Bronchial epithelial cell (primary cell): ENCODE results near the gene ARAP2. TPM values are rescaled to one million over a fixed set of nuclear protein-coding genes. Genes with fewer than 3 reads are reported as not detected.

Source experiments
- DNase-seq: peaks from one replicate; pipeline ENCODE4 v3.0.0-alpha.2; 2010; ENCODE audit warnings: low read depth
- FAIRE-seq: peaks from 2 replicates; lab custom pipeline; 2011; peaks lifted over from hg19 to GRCh38; lab: Jason Lieb, UNC
- H3K27me3 ChIP-seq: 2 replicates; pipeline ENCODE4 v1.5.1; 2011; ENCODE audit warnings: low read length; ENCODE audit not compliant: control insufficient read depth, insufficient read depth
- H3K36me3 ChIP-seq: 2 replicates; pipeline ENCODE4 v1.5.1; 2011; ENCODE audit warnings: low read length; ENCODE audit not compliant: control insufficient read depth, insufficient read depth
- H3K4me3 ChIP-seq: 2 replicates; pipeline ENCODE4 v1.5.1; 2011; ENCODE audit warnings: mild to moderate bottlenecking, low read depth, low read length, control low read depth
- total RNA-seq: library from RNA; depleted of rRNA; stranded (reverse); fragments of >200 nt; gene quantifications from 2 replicates; pipeline ENCODE4 v1.2.1, GENCODE V29; 2014
- TF ChIP-seq, protein P1 (sequence below): IDR thresholded peaks from 2 replicates; pipeline ENCODE4 v1.5.1; 2011; ENCODE audit warnings: mild to moderate bottlenecking, moderate library complexity, low read length, control low read depth, inconsistent platforms; ENCODE audit not compliant: insufficient read depth, severe bottlenecking

ARAP2 gene
- total RNA-seq, 1 donor from 2014 or later: 46.3 TPM

DNA sequence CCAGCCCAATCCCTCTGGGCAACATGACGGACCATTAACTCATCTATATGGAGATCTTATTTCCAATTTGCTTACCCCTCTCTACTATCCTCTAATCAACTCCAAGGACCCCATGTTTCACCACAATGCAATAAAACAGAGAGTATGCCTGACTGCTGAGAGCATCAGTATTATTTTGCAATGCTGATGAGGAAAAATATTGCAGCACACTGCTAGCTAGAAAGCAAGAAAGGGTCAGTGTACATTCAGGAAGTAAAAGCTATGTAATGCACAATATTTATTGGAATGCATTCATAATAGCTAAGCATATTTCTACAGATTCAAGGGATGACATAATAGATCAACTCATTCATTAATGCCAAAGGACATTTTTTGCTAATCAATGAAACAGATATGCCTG lies 33.2 kb downstream of the ARAP2 start:
- H3K36me3 ChIP-seq: peaks cover 7% of the 10 kb centered on the region
- DNase-seq: no peak
- FAIRE-seq: no peak
- TF ChIP-seq, protein P1, sequence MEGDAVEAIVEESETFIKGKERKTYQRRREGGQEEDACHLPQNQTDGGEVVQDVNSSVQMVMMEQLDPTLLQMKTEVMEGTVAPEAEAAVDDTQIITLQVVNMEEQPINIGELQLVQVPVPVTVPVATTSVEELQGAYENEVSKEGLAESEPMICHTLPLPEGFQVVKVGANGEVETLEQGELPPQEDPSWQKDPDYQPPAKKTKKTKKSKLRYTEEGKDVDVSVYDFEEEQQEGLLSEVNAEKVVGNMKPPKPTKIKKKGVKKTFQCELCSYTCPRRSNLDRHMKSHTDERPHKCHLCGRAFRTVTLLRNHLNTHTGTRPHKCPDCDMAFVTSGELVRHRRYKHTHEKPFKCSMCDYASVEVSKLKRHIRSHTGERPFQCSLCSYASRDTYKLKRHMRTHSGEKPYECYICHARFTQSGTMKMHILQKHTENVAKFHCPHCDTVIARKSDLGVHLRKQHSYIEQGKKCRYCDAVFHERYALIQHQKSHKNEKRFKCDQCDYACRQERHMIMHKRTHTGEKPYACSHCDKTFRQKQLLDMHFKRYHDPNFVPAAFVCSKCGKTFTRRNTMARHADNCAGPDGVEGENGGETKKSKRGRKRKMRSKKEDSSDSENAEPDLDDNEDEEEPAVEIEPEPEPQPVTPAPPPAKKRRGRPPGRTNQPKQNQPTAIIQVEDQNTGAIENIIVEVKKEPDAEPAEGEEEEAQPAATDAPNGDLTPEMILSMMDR: no peak
- H3K4me3 ChIP-seq: no peak overlapping the region
- H3K27me3 ChIP-seq: no peaks in the 10 kb centered on the region

DNA sequence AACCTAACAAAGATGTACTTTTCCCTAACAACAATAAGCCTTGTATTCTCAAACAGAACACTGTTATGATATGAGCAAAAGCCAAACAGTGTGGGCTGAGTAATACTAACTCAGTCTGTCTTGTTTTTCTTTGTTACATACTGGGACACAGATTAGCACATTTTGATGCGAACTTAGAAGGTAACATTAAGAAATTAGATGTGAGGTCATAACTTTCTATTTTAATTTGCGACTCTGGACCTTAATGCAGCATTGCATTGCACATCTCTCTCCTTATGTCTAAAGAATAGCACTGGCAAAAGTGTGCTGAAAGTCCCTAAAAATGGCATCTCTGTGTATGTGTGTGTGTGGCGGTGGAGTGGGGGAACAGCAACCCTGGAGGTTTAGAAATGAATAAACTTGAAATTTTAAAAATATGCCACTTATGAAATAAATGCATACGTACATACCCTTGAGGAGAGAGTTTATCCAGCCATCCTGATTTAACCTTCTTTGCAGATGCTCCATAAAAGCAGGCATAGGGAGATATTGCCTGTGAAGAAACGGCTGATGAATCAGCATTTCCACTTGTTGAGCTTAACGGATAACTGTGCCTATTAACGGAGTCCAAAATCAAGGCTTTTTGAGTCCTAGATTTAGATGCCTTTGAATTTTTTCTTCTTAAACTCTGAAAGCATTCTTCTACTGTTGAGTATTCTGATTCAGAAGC lies 34.2 kb downstream of the ARAP2 start:
- peaks cover 7% of the 10 kb centered on the region for H3K36me3 ChIP-seq
- FAIRE-seq (no peak), DNase-seq (no peak)
- no peak overlapping the region for H3K4me3 ChIP-seq
- no peaks in the 10 kb centered on the region for H3K27me3 ChIP-seq
- TF ChIP-seq, protein P1: no peak

DNA sequence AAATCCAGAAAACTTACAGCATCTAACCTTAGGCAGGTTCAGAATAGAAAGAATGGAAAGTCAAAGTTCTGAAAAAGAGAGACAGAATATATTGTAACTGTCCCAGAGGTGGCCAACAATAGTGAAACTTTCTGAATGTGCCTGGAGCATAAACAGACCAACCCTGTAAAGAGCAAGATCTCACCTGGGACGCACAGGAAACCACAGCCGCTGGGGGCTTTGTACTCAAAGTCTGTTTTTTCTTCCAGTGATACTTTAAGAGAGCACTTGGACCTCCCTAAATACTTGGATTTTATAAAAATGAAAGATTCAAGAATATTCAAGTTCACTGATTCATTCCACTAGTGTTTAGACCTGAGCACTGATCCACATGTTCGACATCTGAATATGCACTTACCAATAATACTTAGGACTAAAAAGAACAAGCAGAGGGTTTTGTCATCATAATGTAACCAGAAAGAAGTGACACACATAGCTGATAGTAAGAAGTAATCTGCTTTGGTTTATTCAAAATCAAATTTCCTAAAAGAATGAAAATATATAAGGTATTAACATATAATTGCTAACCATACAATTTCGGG lies 35.3 kb downstream of the ARAP2 start:
- no peak for DNase-seq
- no peak for FAIRE-seq
- TF ChIP-seq, protein P1: no peak
- H3K4me3 ChIP-seq: no peak overlapping the region
- H3K36me3 ChIP-seq: peaks cover 7% of the 10 kb centered on the region
- no peaks in the 10 kb centered on the region for H3K27me3 ChIP-seq

DNA sequence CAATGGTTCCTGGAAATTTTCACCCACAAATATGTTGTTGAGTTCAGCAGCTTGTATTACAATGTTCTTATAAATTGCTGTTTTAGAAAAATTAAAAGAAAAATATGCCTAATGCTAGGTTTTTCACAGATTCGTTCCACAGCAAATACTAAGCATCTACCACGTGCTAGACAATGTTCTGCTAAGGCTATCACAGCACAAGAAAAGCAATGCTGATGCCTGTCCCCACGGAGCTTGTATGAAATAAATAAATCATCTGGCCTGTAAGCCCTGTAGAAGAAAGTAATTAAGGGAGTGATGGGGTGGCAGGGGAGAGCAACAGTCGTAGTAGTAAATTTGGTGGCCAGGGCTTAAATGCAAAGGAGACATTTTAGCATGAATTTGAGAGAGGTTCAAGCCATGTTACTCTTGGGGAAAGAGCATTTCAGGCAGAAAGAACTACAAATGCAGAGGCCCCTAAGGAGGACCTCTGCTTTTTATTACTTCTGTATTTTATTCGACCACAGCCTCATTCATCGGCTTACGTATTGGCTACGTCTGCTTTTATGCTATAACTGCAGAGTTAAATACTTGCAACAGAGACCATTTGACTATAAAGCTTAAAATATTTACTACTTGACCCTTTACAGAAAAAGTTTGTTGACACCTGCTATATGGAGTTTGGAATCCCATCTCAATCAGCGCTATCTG lies 36.3 kb downstream of the ARAP2 start:
- TF ChIP-seq, protein P1: no peak
- no peak for DNase-seq
- peaks cover 7% of the 10 kb centered on the region for H3K36me3 ChIP-seq

DNA sequence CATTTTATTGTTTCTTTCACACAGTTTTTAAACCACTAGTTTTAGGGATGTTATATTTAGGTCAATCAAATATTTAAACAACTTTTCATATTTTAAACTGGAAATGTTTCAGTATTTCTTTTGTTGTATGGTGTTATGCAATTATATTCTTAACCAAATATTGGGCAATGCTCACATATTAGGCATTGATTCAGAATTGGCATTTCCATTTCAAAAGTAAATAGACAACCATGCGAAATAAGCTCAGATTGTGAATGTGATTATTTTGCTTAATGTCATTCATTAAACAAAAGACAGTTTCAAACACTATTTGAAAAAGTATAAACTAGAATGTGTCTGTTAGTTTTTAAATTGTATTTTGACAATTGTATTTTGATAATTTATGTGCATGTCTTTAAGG lies 36.9 kb downstream of the ARAP2 start:
- Histone ChIP-seq H3K36me3 (peaks cover 7% of the 10 kb centered on the region), H3K27me3 (no peaks in the 10 kb centered on the region), H3K4me3 (no peak overlapping the region)
- FAIRE-seq (no peak), DNase-seq (no peak)
- TF ChIP-seq, protein P1: no peak

More for the DNA sequence above, 36.3 kb downstream of the ARAP2 start:
- Histone ChIP-seq H3K27me3 (no peaks in the 10 kb centered on the region), H3K4me3 (no peak overlapping the region)
- FAIRE-seq: no peak
